ENCODE data around the gene DTWD2.
"Not testable (repeated sequence)": the region's sequence is repeated elsewhere in the genome, so short reads cannot be mapped to it uniquely, and the experiment has no call there.

DTWD2 gene

DNA sequence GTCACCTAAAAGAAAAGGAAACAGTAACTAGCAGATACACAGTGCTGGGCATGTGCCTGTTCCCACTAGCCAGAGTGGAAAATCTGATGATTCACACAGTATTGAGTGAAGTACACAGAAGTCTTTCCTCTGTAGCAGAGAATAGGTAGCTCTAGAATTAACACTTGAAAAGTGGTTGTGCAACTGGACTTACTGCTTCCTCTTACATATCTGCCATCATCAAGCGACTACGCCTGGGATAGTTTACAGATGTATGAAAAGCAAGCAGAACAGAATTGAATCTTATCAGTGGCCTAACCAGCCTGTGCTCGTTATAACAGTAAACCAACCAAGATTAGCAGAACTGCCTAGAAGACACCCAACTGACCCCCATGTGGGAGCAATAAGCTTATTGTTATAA lies 130.6 kb downstream of the DTWD2 start:
- no peak for DNase-seq

DNA sequence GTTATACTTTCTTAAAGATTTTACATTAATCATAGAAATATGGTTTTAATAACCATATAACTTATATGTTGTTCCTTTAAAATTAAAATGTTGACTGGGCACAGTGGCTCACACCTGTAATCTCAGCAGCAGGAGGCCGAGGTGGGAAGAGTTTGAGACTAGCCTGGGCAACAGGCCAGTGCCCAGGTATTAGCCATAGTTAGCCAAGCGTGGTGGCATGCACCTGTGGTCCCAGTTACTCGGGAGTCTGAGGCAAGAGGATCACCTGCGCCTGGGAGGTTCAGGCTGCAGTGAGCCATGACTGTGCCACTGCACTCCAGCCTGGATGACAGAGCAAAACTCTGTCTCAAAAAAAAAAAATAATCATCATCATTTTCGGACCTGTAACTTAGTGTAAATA lies 133.5 kb downstream of the DTWD2 start:
- DNase-seq = no peak

DNA sequence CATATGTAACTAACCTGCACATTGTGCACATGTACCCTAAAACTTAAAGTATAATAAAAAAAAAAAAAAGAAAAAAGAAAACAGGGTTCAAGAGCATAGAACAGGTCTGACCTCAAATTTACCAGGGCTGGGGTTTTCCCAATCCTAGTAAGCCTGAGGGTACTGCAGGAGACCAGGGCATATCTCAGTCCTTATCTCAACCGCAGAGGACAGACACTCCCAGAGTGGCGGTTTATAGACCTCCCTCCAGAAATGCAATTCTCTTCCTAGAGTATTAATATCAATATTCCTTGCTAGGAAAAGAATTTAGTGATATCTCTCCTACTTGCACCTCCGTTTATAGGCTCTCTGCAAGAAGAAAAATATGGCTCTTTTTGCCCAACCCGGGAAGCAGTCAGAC lies 136.6 kb downstream of the DTWD2 start:
- DNase-seq = not testable (repeated sequence)

DNA sequence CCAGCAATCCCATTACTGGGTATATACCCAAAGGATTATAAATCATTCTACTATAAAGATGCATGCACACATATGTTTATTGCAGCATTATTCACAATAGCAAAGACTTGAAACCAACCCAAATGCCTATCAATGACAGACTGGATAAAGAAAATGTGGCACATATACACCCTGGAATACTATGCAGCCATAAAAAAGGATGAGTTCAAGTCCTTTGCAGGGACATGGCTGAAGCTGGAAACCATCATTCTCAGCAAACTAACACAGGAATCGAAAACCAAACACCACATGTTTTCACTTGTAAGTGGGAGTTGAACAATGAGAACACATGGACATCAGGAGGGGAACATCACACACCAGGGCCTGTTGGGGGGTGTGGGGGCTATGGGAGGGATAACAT lies 138.8 kb downstream of the DTWD2 start:
- DNase-seq = not testable (repeated sequence)

DNA sequence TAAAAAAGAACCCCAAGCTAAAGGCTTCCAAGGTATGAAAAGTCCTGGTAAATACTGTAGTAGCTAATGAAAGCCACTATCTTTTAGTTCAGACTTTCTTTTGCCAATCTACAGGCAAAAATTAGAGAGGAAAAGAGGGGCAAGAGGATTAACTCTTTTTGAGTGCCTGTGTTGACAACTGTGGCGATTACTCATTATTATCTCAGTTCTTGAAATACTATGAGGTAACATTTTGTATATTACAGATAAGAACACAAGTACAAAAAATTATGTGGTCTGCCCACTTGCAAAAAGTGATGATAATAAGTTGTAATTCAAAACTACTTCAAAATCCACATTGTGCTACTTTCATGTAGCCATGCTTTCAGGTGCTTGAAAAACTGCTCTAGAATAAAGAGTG lies 144.0 kb downstream of the DTWD2 start:
- no peak for DNase-seq

DNA sequence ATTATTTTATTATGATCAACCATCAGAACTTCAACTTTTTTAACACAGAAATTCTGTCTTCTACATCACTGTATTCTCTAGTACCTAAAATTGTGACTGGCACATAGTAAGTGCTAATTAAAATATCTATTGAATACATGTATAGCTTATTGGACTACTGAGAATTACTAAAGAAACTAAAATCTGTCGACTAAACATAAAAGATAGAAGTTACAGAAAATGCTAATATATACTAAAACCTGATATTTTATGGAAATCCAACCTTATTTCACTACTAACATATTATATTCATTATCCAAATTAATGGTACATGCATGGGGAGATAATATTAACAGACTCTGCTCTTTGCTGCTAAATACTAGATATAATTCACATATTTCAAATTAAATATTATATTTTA lies 153.6 kb downstream of the DTWD2 start:
- DNase-seq = no peak

DNA sequence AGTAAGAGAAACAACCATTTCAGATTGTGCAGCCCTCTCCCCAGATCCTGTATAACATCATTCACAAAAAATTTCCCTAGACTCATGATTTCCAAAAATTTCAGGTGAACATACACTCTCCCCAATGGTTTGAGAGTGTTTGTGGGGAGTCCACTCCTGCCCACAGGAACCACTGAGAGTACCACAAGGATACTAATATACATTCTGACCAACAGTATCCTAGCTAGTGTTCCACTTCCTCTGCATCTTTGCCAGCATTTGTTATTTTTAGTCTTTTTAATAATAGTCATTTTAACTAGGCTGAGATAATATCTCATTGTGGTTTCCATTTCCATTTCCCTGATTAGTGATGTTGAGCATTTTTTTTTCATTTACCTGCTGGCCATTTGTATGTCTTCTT lies 155.4 kb downstream of the DTWD2 start:
- DNase-seq = no peak

DNA sequence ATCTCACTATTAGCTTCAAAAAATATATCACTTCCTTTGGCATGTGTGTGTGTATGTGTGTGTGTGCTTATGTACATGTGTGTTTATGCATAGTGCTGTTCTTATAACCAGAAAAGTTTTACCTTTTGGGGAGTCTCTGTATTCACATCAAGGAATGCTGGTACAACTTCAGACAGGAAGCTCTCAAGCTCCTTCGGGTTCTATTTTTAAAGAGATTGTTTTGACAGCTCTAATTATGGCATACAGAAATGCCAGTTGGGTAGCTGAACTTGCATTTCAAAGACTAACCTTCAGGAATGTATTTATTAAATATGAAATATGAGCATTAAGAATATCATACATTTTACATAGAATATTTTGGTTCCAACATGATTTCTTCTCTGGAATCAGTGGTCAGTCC lies 163.1 kb downstream of the DTWD2 start:
- no peak for DNase-seq

DNA sequence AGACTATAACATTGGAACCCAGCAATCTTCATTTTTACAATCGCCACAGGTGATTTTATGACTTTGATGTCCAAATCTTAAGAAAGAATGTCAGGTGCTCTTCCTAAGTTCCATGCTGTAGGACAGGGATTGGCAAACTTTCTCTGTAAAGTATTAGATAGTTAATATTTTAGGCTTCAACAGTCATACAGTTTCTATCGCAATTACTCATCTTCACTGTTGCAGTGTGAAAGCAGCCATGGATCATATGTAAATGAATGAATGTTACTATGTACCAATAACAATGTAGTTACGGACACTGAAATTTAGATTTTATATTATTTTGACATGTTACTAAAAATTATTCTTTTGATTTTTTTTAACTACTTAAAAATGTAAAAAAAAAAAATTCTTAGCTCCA lies 169.7 kb downstream of the DTWD2 start:
- DNase-seq = no peak

DNA sequence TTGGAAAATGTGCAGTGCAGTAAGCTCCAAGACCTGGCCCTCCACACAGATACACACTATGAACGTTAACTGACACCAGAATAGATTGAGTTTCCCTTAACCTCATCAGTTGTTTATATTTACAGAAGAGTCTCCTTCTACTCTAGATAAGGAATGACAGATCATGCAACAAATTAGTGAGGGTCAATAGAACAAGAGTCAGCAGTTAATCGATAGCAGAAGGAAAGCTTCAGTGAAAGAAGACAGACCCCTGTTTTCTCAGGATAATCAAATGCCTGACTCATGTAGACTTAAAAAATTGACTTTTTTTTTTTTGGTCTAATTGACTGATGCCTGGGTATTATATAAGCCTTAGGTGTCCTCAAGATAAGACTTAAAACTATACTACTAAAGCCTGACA lies 179.9 kb downstream of the DTWD2 start:
- no peak for DNase-seq

DNA sequence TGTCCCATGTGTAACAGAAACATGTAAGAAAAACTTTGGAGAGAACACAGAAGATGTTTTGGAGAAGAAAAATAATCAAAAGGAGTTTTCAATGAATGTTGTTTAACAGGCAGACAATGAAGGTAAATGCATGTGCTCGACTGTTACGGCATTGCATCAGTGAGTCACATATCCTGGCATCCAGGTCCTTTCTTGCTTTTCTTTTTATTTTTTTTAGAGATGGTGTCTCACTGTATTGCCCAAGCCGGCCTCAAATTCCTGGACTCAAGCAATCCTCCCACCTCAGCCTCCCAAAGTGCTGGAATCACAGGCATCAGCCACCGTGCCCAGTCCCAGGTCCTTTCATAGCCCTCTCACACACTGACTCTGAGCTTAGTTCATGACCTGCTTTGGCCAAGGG lies 181.8 kb downstream of the DTWD2 start:
- no peak for DNase-seq

DNA sequence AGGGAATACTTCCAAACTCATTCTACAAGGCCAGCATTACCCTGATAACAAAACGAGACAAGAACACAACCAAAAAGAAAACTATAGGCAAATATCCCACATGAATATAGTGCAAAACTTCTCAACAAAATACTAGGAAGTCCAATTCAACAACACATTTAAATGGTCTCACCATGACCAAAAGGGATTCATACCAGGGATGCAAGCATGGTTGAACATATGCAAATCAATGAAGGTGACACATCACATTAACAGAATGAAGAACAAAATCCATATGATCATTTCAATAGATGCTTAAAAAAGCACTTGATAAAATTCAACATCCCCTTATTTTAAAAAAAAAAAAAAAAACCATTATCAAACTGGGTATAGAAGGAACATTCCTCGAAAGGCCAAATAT lies 186.0 kb downstream of the DTWD2 start:
- DNase-seq = no peak

DNA sequence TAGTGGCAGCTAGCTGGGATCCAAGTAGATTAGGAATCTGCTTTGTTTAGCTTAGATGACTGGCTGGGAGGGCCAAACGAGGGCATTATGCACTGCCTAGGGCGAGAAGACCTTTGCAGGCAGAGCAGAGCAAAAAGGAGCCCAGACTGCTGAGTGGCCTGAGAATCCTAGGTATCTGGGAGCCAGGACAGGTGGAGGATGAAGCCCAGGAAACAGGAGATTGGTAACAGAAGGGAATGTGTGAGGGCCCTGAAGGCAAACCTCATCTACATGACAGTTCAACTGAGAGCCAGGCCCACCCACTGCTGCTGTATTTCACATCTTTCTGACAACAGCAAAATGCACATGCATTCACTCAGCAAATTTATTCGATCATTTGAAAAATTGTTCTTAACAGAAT lies 192.3 kb downstream of the DTWD2 start:
- no peak for DNase-seq

DNA sequence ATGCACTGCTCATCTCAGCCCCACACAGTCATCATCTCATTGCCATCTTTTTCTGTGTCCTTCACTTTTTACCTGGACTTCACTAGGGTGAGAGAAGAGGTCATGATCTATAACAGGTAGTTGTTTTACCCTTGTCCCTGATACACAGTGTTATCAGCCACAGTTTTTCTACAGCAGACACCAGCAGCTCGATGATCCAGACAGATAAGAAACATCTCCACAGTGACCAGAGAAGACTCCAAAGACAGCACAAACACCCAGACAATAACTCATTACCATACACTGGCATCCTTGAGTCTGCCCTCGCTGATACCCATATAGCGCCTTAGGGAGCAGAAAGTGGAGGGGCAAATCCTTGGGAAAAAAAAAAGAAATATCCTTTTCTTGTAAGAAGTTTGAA lies 194.1 kb downstream of the DTWD2 start:
- DNase-seq = no peak

DNA sequence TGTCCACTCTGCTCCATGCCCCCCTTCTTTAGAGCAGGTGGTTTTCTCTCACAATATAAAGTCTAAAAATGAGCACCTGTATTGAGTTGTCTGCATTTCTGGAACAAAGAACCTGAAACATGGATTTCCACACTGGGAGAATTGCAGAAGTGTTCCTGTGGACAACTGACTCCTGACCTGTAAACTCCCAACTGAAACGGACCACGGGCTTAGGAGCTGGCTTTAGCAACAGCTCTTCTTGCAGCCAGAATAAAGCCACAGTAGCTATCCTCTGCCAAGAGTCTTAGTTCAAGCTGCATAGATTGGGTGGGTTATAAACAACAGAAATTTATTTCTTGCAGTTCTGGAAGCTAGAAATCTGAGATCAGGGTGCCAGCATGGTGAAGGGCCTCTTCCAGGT lies 194.7 kb downstream of the DTWD2 start:
- no peak for DNase-seq

DNA sequence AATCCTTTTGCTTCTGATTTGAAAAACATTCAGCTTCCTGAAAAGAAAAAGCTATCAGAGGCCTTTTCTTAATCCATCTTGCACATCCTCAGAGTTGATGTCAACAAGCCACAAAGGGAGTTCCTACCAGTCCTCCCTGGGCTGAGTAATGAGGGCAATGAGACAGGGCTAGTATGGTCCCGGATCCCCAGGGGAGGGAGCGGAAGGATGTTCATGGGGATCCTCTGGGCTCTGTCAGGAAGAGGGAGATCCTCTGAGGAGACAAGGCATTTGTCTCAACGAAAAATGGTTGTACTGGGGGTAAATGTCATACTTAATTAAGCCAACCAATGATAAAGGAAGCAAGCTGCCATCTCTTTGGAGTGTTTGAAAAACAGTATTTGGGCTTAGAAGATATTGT lies 195.3 kb downstream of the DTWD2 start:
- DNase-seq = no peak

DNA sequence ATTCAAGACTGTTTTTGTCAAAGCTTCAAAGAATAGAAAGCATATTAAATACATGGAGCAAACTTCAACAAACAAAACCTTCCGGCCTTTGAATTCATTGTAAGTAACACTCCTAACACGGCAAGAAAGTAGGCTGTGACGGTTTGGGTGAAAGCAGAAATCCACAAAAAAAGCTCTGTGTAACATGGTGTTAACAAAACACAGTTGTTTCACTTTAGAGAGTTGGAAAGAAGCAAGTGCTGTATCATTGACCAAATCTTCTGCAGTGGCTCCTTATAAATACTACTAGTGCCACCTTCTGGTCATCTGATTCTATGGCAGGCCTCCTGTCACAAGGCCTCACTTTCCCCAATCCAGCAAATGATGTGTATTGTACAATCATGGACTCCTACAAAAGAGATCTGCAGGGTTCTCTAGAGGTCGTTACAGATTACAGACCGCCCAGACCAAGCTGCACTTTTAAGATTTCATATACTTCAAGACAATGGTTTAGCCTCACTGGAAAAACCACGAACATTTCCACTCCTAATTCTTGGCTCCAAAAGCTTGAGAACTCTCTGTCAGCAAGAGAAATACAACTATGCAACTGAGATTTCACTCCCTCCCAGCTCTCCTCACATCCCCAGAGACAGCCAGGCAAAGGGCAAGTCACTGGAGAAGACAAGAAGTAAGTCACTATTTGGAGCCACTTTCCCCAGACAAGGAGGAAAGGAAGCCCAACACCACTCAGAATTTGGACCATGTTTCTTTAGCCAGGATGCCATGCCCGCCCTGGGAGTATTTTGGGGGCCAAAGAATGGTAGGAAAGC lies 196.2 kb downstream of the DTWD2 start:
- DNase-seq = no peak

DNA sequence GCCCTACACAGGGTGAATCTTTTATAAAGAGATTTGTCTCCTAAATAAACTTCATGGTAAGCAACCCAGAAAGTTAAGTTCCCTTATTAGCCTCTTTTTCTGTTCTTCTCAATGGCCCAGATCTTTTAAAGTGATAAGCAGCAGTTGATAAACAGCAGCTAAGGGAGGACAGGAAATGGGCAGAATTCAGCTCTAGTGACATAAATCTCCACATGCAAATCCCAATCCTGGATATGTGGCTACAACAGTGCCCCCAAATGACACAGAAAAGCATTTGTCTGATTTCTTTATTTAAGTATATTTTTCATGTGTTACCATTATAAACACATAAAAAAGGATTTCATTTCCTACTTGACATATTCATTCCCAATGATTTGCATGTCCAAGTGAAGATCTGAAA lies 199.0 kb downstream of the DTWD2 start:
- no peak for DNase-seq

DNA sequence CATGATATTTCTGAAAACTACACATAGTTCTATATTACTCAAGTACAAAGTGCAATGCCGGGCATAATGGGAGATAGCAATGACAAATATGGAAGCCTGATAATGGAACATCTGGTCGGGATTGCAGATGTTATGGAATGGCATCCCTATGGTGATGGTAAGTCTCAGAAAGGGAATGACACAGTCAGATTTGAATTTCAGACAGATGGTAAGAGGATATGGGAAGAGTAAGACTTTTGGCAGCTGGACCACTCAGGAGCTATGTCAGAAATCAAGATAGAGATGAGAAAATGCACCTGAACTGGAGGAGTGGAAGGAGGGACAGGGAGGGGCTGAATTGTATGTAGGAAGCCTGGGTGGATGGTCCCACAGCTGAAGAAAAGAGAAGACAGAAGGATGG lies 200.0 kb downstream of the DTWD2 start:
- DNase-seq = no peak
